Activated CD8-positive, alpha-beta T cell treated with anti-CD3 and anti-CD28 coated beads, Interleukin-2, amount 10 ng/mL, durations not matched to agents 7 days and 5 days (primary cell): ENCODE results near the gene NRL. TPM values are rescaled to one million over a fixed set of nuclear protein-coding genes. Genes with fewer than 3 reads are reported as not detected.
A peak's percentile ranks its signal among the peaks of the same experiment; 100 is the strongest.

Source experiments
- ATAC-seq: fragments of 150-1000 bp; cut with Tn5 transposase; one replicate; pipeline ENCODE4 v1.10.0; 2021; ENCODE audit warnings: moderate library complexity
- CTCF ChIA-PET: fragments of 350-600 bp; sonication (Branson Sonifier 250); formaldehyde crosslinking; loops from one replicate; lab custom pipeline; 2021; ENCODE audit warnings: antibody characterized with exemption; lab: Charles Lee
- POLR2A ChIA-PET: fragments of 350-600 bp; sonication (Branson Sonifier 250); formaldehyde crosslinking; loops from one replicate; lab custom pipeline; 2021; ENCODE audit warnings: antibody characterized with exemption; lab: Charles Lee
- DNase-seq: peaks from one replicate; pipeline ENCODE4 v3.0.0-alpha.2; 2020
- H3K27ac Mint-ChIP-seq: one replicate; pipeline ENCODE4 v1.8.0; 2021; ENCODE audit warnings: mild to moderate bottlenecking, mixed read lengths
- H3K27me3 Mint-ChIP-seq: one replicate; pipeline ENCODE4 v1.8.0; 2021; ENCODE audit warnings: low read depth, mixed read lengths
- H3K36me3 Mint-ChIP-seq: one replicate; pipeline ENCODE4 v1.8.0; 2021; ENCODE audit warnings: low read depth, mixed read lengths
- H3K4me1 Mint-ChIP-seq: one replicate; pipeline ENCODE4 v1.8.0; 2021; ENCODE audit warnings: low read depth, mixed read lengths
- H3K4me3 Mint-ChIP-seq: one replicate; pipeline ENCODE4 v1.8.0; 2021; ENCODE audit warnings: mild to moderate bottlenecking, mixed read lengths
- H3K9me3 Mint-ChIP-seq: one replicate; pipeline ENCODE4 v1.8.0; 2022; ENCODE audit warnings: mixed read lengths; ENCODE audit not compliant: insufficient read depth
- total RNA-seq, 2 experiments: library from RNA; stranded (reverse); gene quantifications; one replicate each; pipeline ENCODE4 v1.2.3, GENCODE V29; 2021

NRL gene
- total RNA-seq, 2 experiments from 2014 or later = 2.8 to 3.4 TPM

GRCh38 chr14:24100197-24100981 is 14.4 kb downstream of the NRL start:
- POLR2A ChIA-PET = interaction anchor here (1.1 kb wide), 1 partner anchor 14 kb away, joined by 3 read pairs; no protein-coding TSS in a partner anchor
- no peak overlapping the region for H3K27ac Mint-ChIP-seq

GRCh38 chr14:24098927-24099813 is 15.6 kb downstream of the NRL start:
- Mint-ChIP-seq H3K36me3 (peaks cover 65% of the 10 kb centered on the region), H3K4me3 (no peak overlapping the region), H3K4me1 (peaks cover 14% of the 10 kb centered on the region), H3K9me3 (no peaks in the 10 kb centered on the region), H3K27me3 (no peaks in the 10 kb centered on the region), H3K27ac (no peak overlapping the region)
- no peak for DNase-seq
- ATAC-seq = no peak
- CTCF ChIA-PET = interaction anchor here (1.2 to 11.8 kb wide), 2 partner anchors 41 to 42 kb away, joined by 4 to 213 read pairs; no protein-coding TSS in a partner anchor
- POLR2A ChIA-PET = no interaction called here

More at GRCh38 chr14:24100197-24100981, 14.4 kb downstream of the NRL start:
- ATAC-seq (no peak), DNase-seq (no peak)
- Mint-ChIP-seq H3K36me3 (peaks cover 68% of the 10 kb centered on the region), H3K4me3 (no peak overlapping the region), H3K4me1 (peaks cover 13% of the 10 kb centered on the region), H3K27me3 (no peaks in the 10 kb centered on the region), H3K9me3 (no peaks in the 10 kb centered on the region)
- CTCF ChIA-PET = interaction anchor here (0.7 to 2.0 kb wide), 4 partner anchors 10 to 42 kb away, joined by 3 to 9 read pairs (median 4); no protein-coding TSS in a partner anchor

GRCh38 chr14:24098229-24098926 is 16.4 kb downstream of the NRL start:
- ATAC-seq = no peak
- Mint-ChIP-seq H3K4me3 (no peak overlapping the region), H3K36me3 (peaks cover 57% of the 10 kb centered on the region), H3K9me3 (no peaks in the 10 kb centered on the region), H3K4me1 (peaks cover 19% of the 10 kb centered on the region), H3K27me3 (no peaks in the 10 kb centered on the region), H3K27ac (no peak overlapping the region)
- no peak for DNase-seq
- ChIA-PET CTCF (interaction anchor here (10.4 to 11.8 kb wide), 2 partner anchors 8 to 41 kb away, joined by 213 to 315 read pairs; no protein-coding TSS in a partner anchor), POLR2A (interaction anchor here (2.5 kb wide), 1 partner anchor 16 kb away, joined by 9 read pairs; the partner anchor contains the start of genes DCAF11 and NRL)

- ChIA-PET CTCF (interaction anchor here (1.3 to 11.8 kb wide), 4 partner anchors 10 to 65 kb away, joined by 3 to 315 read pairs (median 116); partner anchors contain the start of genes EMC9 and IRF9), POLR2A (interaction anchor here (2.5 to 6.4 kb wide), 3 partner anchors 11 to 18 kb away, joined by 9 to 89 read pairs (median 41); partner anchors contain the start of genes DCAF11 and NRL)
- no peaks in the 10 kb centered on the region for H3K9me3 Mint-ChIP-seq
- peaks cover 44% of the 10 kb centered on the region for H3K36me3 Mint-ChIP-seq
- DNase-seq (no peak), ATAC-seq (no peak)
- peaks cover 32% of the 10 kb centered on the region for H3K4me1 Mint-ChIP-seq
- H3K4me3 Mint-ChIP-seq = peak overlapping the region; percentile 44
- no peaks in the 10 kb centered on the region for H3K27me3 Mint-ChIP-seq
- H3K27ac Mint-ChIP-seq = peak overlapping the region; percentile 70
Measured at GRCh38 chr14:24096545-24097181, 18.1 kb downstream of the NRL start.

- ChIA-PET CTCF (interaction anchor here (0.7 to 11.8 kb wide), 14 partner anchors 10 to 336 kb away, joined by 3 to 315 read pairs (median 6); partner anchors contain the start of genes CARMIL3, DCAF11, IRF9 and NRL), POLR2A (interaction anchor here (0.6 to 6.4 kb wide), 17 partner anchors 11 to 485 kb away, joined by 3 to 89 read pairs (median 7); partner anchors contain the start of genes CARMIL3, DCAF11, EMC9 and IRF9)
- peak overlapping the region; percentile 100 for H3K4me3 Mint-ChIP-seq
- no peaks in the 10 kb centered on the region for H3K27me3 Mint-ChIP-seq
- H3K4me1 Mint-ChIP-seq = peaks cover 35% of the 10 kb centered on the region
- H3K36me3 Mint-ChIP-seq = peaks cover 37% of the 10 kb centered on the region
- peak; percentile 72 for DNase-seq
- H3K27ac Mint-ChIP-seq = peak overlapping the region; percentile 99
- no peaks in the 10 kb centered on the region for H3K9me3 Mint-ChIP-seq
- ATAC-seq = peak; percentile 18
Measured at GRCh38 chr14:24095271-24096068, 19.3 kb downstream of the NRL start.

GRCh38 chr14:24094841-24095270 is 19.9 kb downstream of the NRL start:
- Mint-ChIP-seq H3K9me3 (no peaks in the 10 kb centered on the region), H3K36me3 (peaks cover 34% of the 10 kb centered on the region), H3K4me1 (peaks cover 38% of the 10 kb centered on the region), H3K4me3 (peak overlapping the region; percentile 100), H3K27me3 (no peaks in the 10 kb centered on the region), H3K27ac (peak overlapping the region; percentile 99)
- CTCF ChIA-PET = interaction anchor here (0.7 to 11.8 kb wide), 15 partner anchors 10 to 337 kb away, joined by 3 to 315 read pairs (median 6); partner anchors contain the start of genes CARMIL3, DCAF11, IRF9 and NRL
- POLR2A ChIA-PET = interaction anchor here (0.6 to 6.4 kb wide), 18 partner anchors 10 to 485 kb away, joined by 3 to 89 read pairs (median 6); partner anchors contain the start of genes CARMIL3, DCAF11, EMC9 and IRF9
- ATAC-seq (peak; percentile 3), DNase-seq (peak; percentile 32)

- H3K4me3 Mint-ChIP-seq = peak within 1 kb of the TSS; percentile 100
- DNase-seq (peak; percentile 84), ATAC-seq (peak; percentile 80)
- no peaks in the 10 kb centered on the region for H3K27me3 Mint-ChIP-seq
- peaks cover 42% of the 10 kb centered on the region for H3K4me1 Mint-ChIP-seq
- POLR2A ChIA-PET = interaction anchor here (0.6 to 6.4 kb wide), 19 partner anchors 9 to 484 kb away, joined by 3 to 89 read pairs (median 6); partner anchors contain the start of genes CARMIL3, DCAF11, EMC9 and IPO4
- no peaks in the 10 kb centered on the region for H3K9me3 Mint-ChIP-seq
- CTCF ChIA-PET = interaction anchor here (0.6 to 11.8 kb wide), 17 partner anchors 9 to 338 kb away, joined by 3 to 315 read pairs (median 6); partner anchors contain the start of genes CARMIL3, CIDEB, DCAF11 and IRF9
- peak within 1 kb of the TSS; percentile 99 for H3K27ac Mint-ChIP-seq
- peaks cover 28% of the 10 kb centered on the region for H3K36me3 Mint-ChIP-seq
Measured at GRCh38 chr14:24093901-24094840, 20.6 kb downstream of the NRL start, which contains the start of gene PCK2. TSS of gene PCK2 (plus strand) at chr14:24094311. CDS start at chr14:24094406, 95 bp downstream.

GRCh38 chr14:24093207-24093900 is 21.4 kb downstream of the NRL start:
- ChIA-PET POLR2A (interaction anchor here (1.2 to 6.4 kb wide), 10 partner anchors 12 to 95 kb away, joined by 3 to 89 read pairs (median 20); partner anchors contain the start of genes DCAF11, IPO4, IRF9 and NRL), CTCF (interaction anchor here (0.6 to 11.8 kb wide), 10 partner anchors 9 to 338 kb away, joined by 3 to 315 read pairs (median 6); partner anchors contain the start of genes DCAF11, IRF9 and NRL)
- no peak for DNase-seq
- Mint-ChIP-seq H3K9me3 (no peaks in the 10 kb centered on the region), H3K36me3 (peaks cover 23% of the 10 kb centered on the region), H3K27me3 (no peaks in the 10 kb centered on the region), H3K27ac (peak overlapping the region; percentile 99), H3K4me3 (peak overlapping the region; percentile 100), H3K4me1 (peaks cover 42% of the 10 kb centered on the region)
- ATAC-seq = no peak
